Kidney glomerular epithelial cell (primary cell): ENCODE measurements around the gene ZNF664.

Experiments used
- DNase-seq: peaks from one replicate; lab custom pipeline; 2025; lab: John Stamatoyannopoulos, UW

ZNF664 gene

DNA sequence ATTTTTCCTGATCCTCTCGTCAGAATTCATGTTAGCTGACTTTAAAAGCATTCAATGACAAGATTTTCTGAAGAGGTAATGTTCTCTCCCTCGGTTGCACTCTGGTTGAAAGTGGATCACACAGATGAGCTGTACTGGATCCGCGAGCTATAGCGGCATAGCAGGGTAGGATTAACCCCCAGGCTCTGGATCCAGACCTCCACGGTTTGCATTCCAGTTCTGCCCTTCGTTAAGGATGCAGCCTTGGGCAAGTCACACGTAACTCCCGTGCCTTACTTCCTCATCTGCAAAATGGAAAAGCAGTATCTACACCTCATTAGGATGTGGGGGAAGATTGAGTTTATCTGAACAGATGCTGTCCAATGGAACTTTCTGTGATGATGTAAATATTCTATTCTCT lies 14.1 kb upstream of the ZNF664 start:
- DNase-seq, result no peak

GRCh38 chr12:123960029-123960735 lies 12.8 kb upstream of the ZNF664 start:
- DNase-seq, result no peak

DNA sequence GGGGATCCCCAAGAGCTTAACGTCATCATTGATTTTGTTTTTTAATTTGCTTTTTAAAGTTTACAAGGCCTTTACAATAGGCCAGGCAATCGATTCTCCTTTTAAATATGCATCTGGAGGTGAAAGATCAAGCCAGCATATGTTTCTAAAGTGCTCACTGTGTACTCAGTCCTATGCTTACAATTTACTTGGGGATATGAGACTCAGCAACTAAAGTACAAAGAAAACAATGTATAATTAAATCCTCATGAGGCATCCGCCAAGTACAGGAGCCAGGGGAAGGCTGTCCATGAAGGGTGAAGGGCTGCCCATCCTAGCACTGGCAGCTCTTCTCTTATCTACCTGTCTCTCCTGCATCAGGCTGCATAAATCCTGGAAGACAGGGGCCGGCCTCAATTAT lies 12.2 kb upstream of the ZNF664 start:
- no peak for DNase-seq

GRCh38 chr12:123961585-123962345 lies 11.2 kb upstream of the ZNF664 start:
- no peak for DNase-seq

- DNase-seq, result no peak
Observed at GRCh38 chr12:123962513-123962912, 10.5 kb upstream of the ZNF664 start.

DNA sequence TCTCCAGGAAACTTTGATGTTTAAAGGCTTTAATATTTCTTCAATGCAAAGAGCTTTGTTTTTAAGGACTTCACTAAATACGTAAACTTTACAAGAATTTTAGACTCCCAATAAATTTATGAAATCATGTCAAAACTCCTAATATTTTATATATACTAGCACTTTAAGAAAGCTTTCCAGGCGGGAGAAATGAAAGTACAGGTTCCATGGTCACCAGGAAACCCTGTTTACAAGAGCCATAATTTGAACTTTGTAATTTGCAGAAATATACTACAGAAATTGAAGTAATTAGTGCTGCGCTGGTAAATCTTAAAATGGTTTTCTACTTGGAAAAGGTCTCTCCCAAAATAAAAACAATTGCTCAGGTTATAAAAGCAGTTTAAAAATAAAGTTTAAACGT lies 9.2 kb upstream of the ZNF664 start:
- DNase-seq, result no peak

GRCh38 chr12:123965382-123965781 lies 7.6 kb upstream of the ZNF664 start:
- no peak for DNase-seq

GRCh38 chr12:123966596-123966995 lies 6.4 kb upstream of the ZNF664 start:
- DNase-seq, result peak; percentile 51

GRCh38 chr12:123967121-123967586 lies 5.9 kb upstream of the ZNF664 start:
- DNase-seq, result peak; percentile 51

- no peak for DNase-seq
Observed at GRCh38 chr12:123971449-123971769, 1.6 kb upstream of the ZNF664 start.

DNA sequence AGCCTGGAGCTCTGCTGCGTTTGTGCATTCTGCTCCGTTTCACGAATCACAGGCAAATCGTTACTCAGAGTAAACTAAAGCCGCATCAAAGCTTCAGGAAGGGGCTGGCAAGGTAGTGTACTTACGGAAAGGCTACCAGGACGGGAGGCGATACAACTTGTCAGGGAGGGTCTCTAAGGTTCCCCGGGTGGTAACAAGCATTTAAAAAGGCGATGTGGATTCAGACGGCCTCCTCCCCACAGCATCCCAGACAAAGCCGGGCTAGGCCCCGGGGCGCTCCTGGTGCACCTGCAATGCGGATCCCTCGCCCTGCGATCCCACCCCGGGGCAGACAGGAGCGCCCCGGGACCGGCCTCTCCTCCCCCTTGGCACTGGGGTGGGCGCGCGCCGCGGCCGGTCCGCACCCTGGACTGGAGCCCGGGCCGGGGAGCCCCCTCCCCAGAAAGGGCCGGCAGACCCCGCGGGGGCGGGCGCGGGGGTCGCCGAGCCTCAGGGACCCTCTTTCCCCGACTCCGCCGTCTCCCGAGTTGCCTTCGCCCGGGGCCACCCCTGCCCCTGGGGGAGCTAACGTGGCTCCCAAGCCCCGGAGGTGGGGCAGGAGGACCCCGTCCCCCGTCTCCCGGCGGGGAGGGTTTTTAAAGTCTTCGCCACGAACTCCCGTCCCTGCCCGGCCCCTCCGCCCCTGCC lies 1.1 kb upstream of the ZNF664 start:
- peak; percentile 42 for DNase-seq

GRCh38 chr12:123973552-123974341 lies 732 bp downstream of the ZNF664 start:
- no peak for DNase-seq

DNA sequence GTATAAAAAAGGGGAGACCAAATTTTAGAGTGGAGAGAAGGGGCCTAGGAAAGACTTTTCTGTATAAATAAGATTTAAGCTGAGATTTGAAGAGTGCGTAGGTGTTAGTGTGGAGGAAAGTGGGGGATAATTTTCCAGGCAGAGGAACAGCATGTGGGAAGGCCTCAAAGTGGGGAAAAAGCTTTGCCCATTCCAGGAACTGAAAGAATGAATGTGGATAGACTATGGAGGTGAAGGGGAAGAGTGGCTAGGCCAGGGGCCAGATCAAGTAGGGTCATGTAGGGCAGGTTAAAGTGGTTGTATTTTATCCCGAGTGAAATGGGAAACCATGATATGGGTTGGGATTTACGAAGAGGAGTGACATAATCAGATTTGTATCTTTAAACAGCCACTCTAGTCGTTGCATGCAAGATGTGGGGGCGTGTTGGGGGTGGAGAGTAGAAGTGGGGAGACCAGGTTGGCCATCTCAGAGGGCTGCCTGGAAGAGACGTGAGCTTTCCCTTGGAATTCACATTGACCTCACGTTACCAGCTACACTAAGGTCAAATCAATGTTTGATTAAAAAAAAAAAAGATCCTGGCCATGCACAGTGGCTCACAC lies 3.3 kb downstream of the ZNF664 start:
- no peak for DNase-seq

GRCh38 chr12:123979566-123979965 lies 6.6 kb downstream of the ZNF664 start:
- no peak for DNase-seq

DNA sequence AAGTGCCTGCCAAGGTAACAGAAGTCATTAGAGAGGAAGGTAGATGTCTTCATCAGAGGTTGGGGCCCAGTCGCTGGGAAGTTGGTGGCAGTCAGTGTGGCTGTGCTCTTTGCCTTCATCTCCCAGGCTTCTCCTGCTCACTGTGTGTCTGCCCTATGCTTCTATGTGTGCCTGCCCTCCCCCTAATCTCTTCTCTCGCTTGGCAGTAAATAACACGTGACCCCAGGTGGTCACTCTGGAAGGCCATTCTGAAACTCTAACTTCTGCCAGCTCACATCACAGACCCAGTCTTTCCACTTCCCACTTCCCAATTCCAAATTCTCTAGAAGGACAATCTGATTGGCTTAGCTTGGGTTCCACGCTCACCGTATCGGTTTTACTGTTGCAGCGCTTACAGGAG lies 9.3 kb downstream of the ZNF664 start:
- DNase-seq, result no peak

- peak; percentile 49 for DNase-seq
Observed at GRCh38 chr12:123983822-123984485, 10.9 kb downstream of the ZNF664 start.

- no peak for DNase-seq
Observed at GRCh38 chr12:123984903-123985302, 11.9 kb downstream of the ZNF664 start.

- DNase-seq, result no peak
Observed at GRCh38 chr12:123986374-123986965, 13.5 kb downstream of the ZNF664 start.

DNA sequence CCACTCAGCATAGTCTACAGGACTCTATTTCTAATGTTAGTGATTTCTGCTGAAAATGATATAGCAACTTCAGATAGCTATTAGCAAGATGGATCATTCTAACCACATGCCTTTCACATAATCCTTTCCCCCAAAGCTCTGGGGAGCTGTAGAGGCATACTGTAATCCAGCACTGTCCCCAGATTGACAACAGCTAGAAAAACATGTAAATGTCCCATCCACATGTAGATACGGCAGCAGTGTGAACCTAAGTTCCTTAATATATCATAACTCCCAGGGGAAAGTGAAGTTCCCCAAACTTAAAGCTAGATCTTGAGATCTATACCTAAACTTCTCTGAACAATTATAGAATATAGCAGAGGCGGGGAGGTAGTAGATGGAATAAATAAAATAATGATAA lies 14.0 kb downstream of the ZNF664 start:
- DNase-seq, result no peak

GRCh38 chr12:123989168-123989567 lies 16.2 kb downstream of the ZNF664 start:
- no peak for DNase-seq

DNA sequence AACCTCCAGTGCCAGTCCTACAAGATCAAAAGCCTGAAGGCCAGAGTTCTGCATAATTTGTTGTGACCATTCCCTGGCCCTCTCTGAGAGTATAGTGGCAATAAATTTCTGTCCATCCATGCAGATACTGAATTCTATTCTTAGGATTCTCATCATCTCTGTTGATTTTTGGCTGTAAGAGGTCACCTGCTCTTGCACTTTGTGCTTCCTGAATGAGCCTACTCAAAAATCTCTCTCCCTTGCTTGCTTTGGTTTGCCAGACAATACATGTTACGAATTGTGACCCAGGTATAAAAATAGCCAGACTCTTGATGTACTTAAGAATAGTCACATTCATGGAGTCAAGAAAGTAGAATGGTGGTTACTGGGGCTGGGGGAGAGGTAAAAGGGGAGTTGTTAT lies 16.7 kb downstream of the ZNF664 start:
- no peak for DNase-seq
